GM20000 (cell line): ENCODE measurements around the gene C12orf56.

Experiments
- DNase-seq: peaks from one replicate; pipeline ENCODE4 v3.0.0; 2012; ENCODE audit warnings: low spot score
- TF ChIP-seq, protein P1 (sequence below): IDR thresholded peaks from 2 replicates; pipeline ENCODE4 v1.5.1; 2012; ENCODE audit warnings: mild to moderate bottlenecking, control low read depth; ENCODE audit errors: extremely low read depth, missing control alignments

Gene C12orf56

DNA sequence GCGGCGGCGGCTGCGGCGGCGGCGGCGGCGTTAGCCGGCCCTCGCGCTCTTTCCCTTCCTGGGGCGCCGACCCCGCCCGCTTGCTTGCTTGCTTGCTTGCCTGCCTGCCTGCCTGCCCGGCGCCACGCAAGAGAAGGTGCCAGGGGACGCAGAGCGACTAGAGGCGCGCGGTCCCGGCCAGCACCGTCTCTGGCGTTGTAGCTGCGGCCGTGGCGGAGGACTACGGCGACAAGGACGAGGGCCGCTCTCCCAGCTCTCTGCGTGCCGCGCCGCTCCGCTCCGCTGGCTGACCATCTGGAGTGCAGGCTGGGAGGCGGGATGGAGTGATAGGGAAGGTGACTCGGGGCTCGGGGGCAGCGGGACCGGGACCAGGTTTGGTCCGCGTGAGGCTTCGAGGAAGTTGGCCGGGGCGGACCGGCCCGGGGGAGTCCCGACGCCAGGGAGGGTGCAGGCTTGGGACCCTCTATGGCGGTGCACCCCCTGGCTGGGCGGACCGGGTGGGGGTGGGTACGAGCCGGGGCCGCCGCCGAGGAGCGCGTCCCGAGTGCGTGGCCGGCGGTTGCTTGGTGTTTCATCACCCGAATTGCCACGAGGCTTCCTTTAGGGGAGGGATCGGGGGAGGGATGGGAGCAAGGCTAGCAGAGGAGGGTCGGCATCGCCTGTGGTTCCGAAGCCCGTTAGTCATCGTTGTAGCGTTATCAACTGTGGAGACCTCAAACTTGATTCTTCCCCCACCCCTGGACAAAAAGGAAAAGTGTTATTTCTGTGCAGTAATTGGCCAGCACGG is 14.1 kb upstream of the C12orf56 start:
- DNase-seq, result peak; percentile 64
- TF ChIP-seq, protein P1, sequence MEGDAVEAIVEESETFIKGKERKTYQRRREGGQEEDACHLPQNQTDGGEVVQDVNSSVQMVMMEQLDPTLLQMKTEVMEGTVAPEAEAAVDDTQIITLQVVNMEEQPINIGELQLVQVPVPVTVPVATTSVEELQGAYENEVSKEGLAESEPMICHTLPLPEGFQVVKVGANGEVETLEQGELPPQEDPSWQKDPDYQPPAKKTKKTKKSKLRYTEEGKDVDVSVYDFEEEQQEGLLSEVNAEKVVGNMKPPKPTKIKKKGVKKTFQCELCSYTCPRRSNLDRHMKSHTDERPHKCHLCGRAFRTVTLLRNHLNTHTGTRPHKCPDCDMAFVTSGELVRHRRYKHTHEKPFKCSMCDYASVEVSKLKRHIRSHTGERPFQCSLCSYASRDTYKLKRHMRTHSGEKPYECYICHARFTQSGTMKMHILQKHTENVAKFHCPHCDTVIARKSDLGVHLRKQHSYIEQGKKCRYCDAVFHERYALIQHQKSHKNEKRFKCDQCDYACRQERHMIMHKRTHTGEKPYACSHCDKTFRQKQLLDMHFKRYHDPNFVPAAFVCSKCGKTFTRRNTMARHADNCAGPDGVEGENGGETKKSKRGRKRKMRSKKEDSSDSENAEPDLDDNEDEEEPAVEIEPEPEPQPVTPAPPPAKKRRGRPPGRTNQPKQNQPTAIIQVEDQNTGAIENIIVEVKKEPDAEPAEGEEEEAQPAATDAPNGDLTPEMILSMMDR, result no peak

DNA sequence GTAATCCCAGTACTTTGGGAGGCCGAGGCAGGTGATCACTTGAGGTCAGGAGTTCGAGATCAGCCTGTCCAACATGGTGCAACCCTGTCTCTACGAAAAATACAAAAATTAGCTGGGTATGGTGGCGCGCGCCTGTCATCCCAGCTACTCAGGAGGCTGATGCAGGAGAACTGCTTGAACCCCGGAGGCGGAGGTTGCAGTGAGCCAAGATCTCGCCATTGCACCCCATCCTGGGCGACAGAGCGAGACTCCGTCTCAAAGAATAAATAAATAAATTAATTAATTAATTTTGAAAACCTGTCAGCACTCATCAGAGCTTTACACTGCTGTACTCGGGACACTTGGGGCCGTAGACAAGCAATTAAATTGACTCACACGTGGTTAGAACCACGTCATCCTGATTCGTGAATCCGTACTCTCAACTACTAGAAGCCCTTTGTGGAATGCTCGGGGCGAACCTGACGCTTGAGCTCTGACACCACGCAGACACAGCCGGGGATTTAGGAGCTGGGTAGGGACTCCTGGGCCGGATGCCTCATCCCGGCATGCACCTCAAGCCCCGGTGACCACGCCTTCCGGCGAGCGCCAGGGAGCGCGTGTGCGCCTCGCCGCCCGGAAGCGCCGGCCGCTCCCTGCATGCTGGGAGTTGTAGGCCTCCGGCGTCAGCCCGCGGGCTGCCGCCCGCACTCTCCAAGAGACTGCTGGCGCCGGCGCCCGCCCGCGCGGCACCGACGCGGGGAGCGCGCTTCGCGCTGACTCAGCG is 13.3 kb upstream of the C12orf56 start, which contains the start of gene XPOT:
Gene XPOT, plus strand, starts transcription at position 686 of the 763 bp plus-strand sequence. CDS start 5,644 bp downstream, outside the sequence.
- TF ChIP-seq, protein P1, result no peak
- DNase-seq, result peak; percentile 97

DNA sequence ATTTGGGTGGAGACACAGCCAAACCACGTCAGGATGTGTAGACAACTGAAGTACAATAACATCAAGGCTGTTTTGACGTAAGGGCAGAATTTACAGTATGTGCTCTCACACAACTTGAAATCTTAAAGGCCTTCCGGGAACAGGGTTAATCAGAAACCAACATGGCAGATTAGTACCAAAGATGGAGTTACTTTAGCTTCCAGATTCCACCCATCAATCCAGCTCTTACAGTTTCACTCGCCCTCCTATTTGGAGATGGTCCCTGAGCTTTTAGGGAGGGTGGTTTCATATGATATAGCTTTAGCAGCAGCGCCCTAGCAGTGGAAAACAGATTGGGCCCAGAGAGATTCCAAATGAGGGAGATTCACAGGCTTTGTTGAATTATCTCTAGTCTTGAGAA is 11.6 kb upstream of the C12orf56 start:
- TF ChIP-seq, protein P1, result no peak
- DNase-seq, result no peak

DNA sequence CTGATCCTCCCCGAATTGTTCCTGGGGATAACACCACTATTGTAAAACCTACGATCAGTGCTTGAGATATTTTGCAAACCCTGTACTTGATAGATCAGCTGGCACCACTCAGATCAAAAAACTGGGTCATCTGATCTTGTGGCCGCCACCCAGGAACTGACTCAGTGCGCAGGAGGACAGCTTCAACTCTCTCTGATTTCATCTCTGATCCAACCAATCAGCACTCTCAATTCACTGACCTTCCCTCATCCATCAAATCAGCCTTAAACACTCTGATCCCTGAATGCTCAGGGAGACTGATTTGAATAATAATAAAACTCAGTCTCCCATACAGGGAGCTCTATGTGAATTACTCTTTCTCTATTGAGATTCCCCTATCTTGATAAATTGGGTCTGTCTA is 9.5 kb upstream of the C12orf56 start:
- TF ChIP-seq, protein P1, result no peak
- DNase-seq, result no peak

DNA sequence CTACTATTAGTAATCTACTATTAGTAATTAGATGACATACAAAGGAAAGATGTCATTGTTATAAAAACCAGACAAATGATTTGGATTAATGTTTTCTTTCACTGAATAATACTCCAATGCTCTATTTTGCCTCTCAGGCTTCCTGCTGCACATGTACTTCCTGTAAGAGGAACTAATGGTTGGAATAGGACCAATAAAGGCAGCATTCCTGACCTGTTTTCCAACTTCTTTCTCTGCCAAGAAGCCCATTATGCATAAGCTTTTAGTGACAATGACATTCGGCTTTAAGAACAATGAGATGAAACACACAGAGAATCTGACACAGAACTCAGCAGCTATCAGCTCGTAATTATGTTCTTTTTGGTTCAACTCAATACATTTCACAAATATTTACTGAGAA is 5.2 kb upstream of the C12orf56 start:
- DNase-seq, result no peak

DNA sequence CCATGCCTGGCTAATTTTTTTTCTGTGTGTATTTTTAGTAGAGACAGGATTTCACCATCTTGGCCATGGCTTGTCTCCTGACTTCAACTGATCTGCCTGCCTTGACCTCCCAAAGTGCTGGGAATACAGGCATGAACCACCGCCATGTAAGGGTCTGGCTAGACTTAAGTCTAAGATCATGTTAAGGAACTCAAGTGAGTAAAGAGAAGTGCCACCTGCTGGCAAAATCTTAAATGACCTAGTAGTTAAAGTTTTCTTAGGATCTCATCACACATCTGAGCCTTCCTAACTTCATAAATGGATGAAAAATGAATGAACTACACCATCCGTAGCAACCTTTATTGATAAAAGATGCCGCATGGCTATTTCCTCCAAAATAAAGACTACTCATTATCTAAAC is 1.7 kb upstream of the C12orf56 start:
- peak; percentile 72 for DNase-seq

More for the DNA sequence above, 5.2 kb upstream of the C12orf56 start:
- TF ChIP-seq, protein P1, result no peak

More for the DNA sequence above, 1.7 kb upstream of the C12orf56 start:
- TF ChIP-seq, protein P1, result peak; percentile 6
